Adipocyte (in vitro differentiated cells): ENCODE data around the gene CDC25B.

ENCODE experiments used
- DNase-seq: peaks from one replicate; pipeline ENCODE4 v3.0.0-alpha.2; 2015; ENCODE audit warnings: low read depth
- H3K27me3 ChIP-seq: replicated peaks from 2 replicates; pipeline ENCODE4 v1.7.0; 2013; ENCODE audit warnings: mild to moderate bottlenecking, low read length, moderate library complexity; ENCODE audit not compliant: control insufficient read depth, insufficient read depth
- H3K36me3 ChIP-seq: 2 replicates; pipeline ENCODE4 v1.7.0; 2013; ENCODE audit warnings: low read length, mild to moderate bottlenecking, moderate library complexity; ENCODE audit not compliant: control insufficient read depth, insufficient read depth, severe bottlenecking
- H3K4me1 ChIP-seq: 2 replicates; pipeline ENCODE4 v1.7.0; 2013; ENCODE audit warnings: mild to moderate bottlenecking, low read length, moderate library complexity; ENCODE audit not compliant: control insufficient read depth, insufficient read depth
- H3K4me3 ChIP-seq: 2 replicates; pipeline ENCODE4 v1.7.0; 2013; ENCODE audit warnings: mild to moderate bottlenecking, low read length, moderate library complexity
- H3K9ac ChIP-seq: 2 replicates; pipeline ENCODE4 v1.7.0; 2013; ENCODE audit warnings: mild to moderate bottlenecking, low read length, moderate library complexity
- H3K9me3 ChIP-seq: 2 replicates; pipeline ENCODE4 v1.7.0; 2013; ENCODE audit warnings: mild to moderate bottlenecking, low read length, moderate library complexity; ENCODE audit not compliant: control insufficient read depth

Gene CDC25B

DNA sequence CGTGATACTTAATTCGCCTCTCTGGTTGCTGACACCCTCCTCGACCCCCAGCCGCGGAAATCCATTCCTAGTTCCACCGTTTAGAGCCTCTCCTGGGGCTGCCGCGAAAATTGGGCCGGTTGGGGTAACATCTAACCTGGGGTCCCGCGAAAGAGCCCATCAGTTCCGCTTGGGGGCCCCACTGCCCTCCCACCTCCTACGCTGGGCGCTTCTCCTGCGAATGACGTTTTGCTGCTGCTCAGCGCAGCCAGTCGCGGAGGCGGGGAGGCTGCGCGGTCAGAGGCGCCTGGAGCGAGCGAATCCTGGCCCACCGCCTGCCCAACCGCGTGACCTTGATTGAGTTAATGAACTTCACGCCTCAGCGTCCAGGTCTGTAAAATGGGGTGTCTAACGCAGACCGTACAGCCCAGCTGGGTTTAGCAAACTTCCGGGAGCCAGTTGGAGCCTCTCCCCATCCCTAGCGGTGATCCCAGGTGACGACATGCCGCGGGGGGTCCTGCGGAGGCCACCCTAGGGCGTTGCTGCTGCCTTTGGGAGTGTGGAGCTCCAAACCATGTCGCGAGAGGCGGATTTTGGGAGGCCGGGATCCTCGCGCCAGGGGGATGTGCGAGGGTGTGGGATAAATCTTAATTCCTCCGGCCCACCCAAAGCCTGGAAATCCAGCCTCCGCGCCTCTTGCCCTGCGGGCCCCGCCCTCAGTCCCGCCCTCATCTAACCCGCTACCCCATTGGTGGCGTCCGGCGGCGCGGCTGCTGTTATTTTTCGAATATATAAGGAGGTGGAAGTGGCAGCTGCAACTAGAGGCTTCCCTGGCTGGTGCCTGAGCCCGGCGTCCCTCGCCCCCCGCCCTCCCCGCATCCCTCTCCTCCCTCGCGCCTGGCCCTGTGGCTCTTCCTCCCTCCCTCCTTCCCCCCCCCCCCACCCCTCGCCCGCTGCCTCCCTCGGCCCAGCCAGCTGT lies at the start of gene CDC25B:
TSS of gene CDC25B (plus strand) at position 800 of the 958 bp plus-strand sequence. CDS start 222 bp downstream, outside the sequence.
- Histone ChIP-seq H3K9ac (peak within 1 kb of the TSS; percentile 93), H3K9me3 (no peaks in the 10 kb centered on the region), H3K36me3 (peaks cover 11% of the 10 kb centered on the region), H3K4me3 (peak within 1 kb of the TSS; percentile 94), H3K27me3 (no peaks in the 10 kb centered on the region), H3K4me1 (peaks cover 21% of the 10 kb centered on the region)
- DNase-seq: peak; percentile 96

GRCh38 chr20:3747471-3747870 lies 48.6 kb upstream of the CDC25B start:
- Histone ChIP-seq H3K27me3 (peaks cover 7% of the 10 kb centered on the region), H3K36me3 (no peaks in the 10 kb centered on the region)
- DNase-seq: no peak

DNA sequence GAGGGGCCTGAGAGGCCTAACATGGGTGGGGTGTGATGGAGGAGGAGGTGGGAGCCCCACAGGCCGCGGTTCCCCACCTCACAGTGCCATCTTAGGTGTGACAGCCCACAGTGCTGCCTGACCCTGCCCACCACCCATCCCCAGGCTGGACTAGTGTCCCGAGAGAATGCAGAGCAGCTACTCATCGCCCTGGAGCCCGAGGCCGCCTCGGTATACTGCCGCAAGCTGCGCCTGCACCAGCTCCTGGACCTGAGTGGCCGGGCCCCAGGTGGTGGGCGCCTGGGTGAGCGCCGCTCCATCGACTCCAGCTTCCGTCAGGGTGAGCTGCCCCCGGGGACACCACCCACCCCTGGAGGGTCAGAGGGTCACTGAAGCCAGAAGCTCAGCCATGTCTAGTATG lies 48.0 kb upstream of the CDC25B start:
- Histone ChIP-seq H3K9me3 (no peaks in the 10 kb centered on the region), H3K4me3 (no peak overlapping the region), H3K36me3 (no peaks in the 10 kb centered on the region), H3K27me3 (peaks cover 7% of the 10 kb centered on the region), H3K9ac (no peak overlapping the region), H3K4me1 (no peaks in the 10 kb centered on the region)
- no peak for DNase-seq

More at GRCh38 chr20:3747471-3747870, 48.6 kb upstream of the CDC25B start:
- H3K4me3 ChIP-seq: no peak overlapping the region
- no peaks in the 10 kb centered on the region for H3K4me1 ChIP-seq
- H3K9ac ChIP-seq: no peak overlapping the region
- H3K9me3 ChIP-seq: no peaks in the 10 kb centered on the region

DNA sequence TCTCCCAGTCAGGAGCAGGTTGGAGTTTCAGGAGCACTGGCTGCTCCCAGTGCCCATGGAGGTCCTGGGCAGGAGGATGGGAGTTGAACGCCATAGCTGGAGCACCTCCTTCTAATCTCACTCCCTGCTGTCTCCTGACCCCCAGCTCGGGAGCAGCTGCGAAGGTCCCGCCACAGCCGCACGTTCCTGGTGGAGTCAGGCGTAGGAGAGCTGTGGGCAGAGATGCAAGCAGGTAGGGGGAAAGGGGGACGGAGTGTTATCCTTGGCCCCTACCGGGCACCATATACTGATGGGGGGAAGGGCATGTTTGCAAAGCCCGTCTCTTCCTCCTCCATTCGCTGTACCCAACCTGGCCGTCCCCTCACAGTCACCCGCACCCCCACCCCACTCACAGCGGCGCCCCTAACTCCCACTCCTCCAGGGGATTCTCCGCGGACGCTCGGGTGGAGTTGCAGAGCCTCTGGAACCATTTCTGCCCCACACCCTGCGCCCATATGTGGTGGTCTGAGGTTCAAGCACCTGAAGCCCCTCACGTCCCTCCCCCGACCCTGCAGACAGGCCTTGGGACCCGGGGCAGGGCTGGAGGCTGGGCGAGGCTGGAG lies 46.9 kb upstream of the CDC25B start:
- no peak for DNase-seq
- H3K9me3 ChIP-seq: no peaks in the 10 kb centered on the region
- H3K4me1 ChIP-seq: no peaks in the 10 kb centered on the region
- no peak overlapping the region for H3K4me3 ChIP-seq
- H3K9ac ChIP-seq: no peak overlapping the region
- no peaks in the 10 kb centered on the region for H3K36me3 ChIP-seq
- peaks cover 7% of the 10 kb centered on the region for H3K27me3 ChIP-seq

- Histone ChIP-seq H3K9me3 (no peaks in the 10 kb centered on the region), H3K9ac (no peak overlapping the region), H3K36me3 (peaks cover 1% of the 10 kb centered on the region), H3K4me3 (no peak overlapping the region), H3K27me3 (peaks cover 7% of the 10 kb centered on the region), H3K4me1 (no peaks in the 10 kb centered on the region)
- DNase-seq: no peak
Observed at GRCh38 chr20:3749689-3750531, 46.2 kb upstream of the CDC25B start.

DNA sequence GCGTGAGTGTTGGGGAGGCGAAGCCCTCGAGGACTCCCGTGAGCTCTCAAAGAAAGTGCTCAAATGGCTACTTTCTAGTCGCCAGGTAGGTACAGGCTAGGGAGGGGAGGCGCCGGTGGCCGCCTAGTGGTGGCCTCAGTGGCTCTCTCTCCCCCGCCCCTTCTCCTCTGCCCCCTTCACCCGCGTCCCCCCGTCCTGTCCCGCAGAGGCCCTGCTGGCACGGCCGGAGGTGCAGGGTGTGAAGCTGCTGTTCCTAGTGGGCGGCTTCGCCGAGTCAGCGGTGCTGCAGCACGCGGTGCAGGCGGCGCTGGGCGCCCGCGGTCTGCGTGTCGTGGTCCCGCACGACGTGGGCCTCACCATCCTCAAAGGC lies 44.8 kb upstream of the CDC25B start:
- no peaks in the 10 kb centered on the region for H3K9me3 ChIP-seq
- no peak overlapping the region for H3K4me3 ChIP-seq
- H3K36me3 ChIP-seq: peaks cover 9% of the 10 kb centered on the region
- no peak overlapping the region for H3K9ac ChIP-seq
- DNase-seq: no peak
- peaks cover 7% of the 10 kb centered on the region for H3K4me1 ChIP-seq
- peaks cover 3% of the 10 kb centered on the region for H3K27me3 ChIP-seq

GRCh38 chr20:3751675-3752385 lies 44.3 kb upstream of the CDC25B start:
- Histone ChIP-seq H3K27me3 (peaks cover 3% of the 10 kb centered on the region), H3K4me1 (peaks cover 12% of the 10 kb centered on the region), H3K9ac (no peak overlapping the region), H3K36me3 (peaks cover 9% of the 10 kb centered on the region), H3K4me3 (no peak overlapping the region), H3K9me3 (no peaks in the 10 kb centered on the region)
- DNase-seq: no peak

DNA sequence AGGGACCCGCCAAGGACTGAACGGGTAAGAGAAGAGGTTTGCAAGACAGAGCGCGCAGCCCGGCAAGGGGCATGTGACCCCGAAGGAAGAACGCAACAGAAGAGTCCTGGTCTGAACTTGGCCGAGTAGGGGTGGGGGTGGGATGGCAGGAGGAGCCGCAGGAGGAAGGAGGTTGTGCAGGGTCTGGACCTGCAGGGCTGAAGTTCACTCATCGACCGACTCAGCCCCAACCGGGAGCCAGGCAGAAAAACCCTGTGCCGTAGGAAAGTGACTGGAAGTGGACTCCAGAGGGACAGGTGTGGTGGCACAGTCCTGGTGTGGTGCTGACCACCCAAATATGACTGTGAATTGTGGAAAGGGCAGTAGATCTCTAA lies 43.7 kb upstream of the CDC25B start:
- Histone ChIP-seq H3K9ac (no peak overlapping the region), H3K9me3 (no peaks in the 10 kb centered on the region), H3K27me3 (no peaks in the 10 kb centered on the region), H3K4me1 (peaks cover 18% of the 10 kb centered on the region), H3K4me3 (no peak overlapping the region), H3K36me3 (peaks cover 9% of the 10 kb centered on the region)
- DNase-seq: no peak

DNA sequence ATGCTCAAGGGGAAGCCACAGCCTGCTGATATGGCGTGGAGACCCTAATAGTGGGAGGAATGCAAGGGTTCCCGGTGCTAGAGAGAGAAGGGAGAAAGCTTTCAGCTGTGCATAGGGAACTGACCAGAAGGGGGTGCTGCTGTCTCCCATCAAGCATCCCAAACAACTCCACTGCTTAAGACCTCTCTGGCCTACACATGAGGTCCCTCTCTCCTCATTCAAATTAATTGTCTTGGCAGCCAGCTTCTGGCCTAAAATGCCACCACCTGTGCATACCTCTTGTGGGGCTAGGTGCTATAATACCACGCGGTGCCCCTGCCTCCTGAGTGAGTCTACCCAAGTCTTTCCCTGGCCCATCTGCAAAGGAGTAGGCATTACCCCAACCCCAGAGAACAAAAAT lies 43.0 kb upstream of the CDC25B start:
- Histone ChIP-seq H3K9me3 (no peaks in the 10 kb centered on the region), H3K4me1 (peaks cover 25% of the 10 kb centered on the region), H3K27me3 (no peaks in the 10 kb centered on the region), H3K9ac (peak overlapping the region; percentile 34), H3K36me3 (peaks cover 9% of the 10 kb centered on the region), H3K4me3 (no peak overlapping the region)
- peak; percentile 75 for DNase-seq

- no peak for DNase-seq
- Histone ChIP-seq H3K36me3 (peaks cover 9% of the 10 kb centered on the region), H3K9me3 (no peaks in the 10 kb centered on the region), H3K4me1 (peaks cover 25% of the 10 kb centered on the region), H3K4me3 (no peak overlapping the region), H3K9ac (peak overlapping the region; percentile 34), H3K27me3 (no peaks in the 10 kb centered on the region)
Observed at GRCh38 chr20:3753501-3754275, 42.4 kb upstream of the CDC25B start.
